HepG2 (cell line): ENCODE results near the gene UBXN1. TPM values are rescaled to one million over a fixed set of nuclear protein-coding genes. Genes with fewer than 3 reads are reported as not detected.

ENCODE experiments used
- CREM ChIP-seq, 2 experiments: sonication (generic) in 1 of 2; formaldehyde crosslinking in 1 of 2; IDR thresholded peaks; 2 replicates each; pipeline versions ENCODE4 v1.4.0 to v1.6.1; 2016 to 2020; ENCODE audit warnings: antibody characterized with exemption in 1 of 2, mild to moderate bottlenecking in 1 of 2, missing genetic modification reagents in 1 of 2
- EHMT2 ChIP-seq: fragments of 200-600 bp; sonication (generic); IDR thresholded peaks from 2 replicates; pipeline ENCODE4 v1.7.0; 2017; ENCODE audit warnings: antibody characterized with exemption, low read depth, low read length, borderline replicate concordance
- KDM2A ChIP-seq: sonication (generic); formaldehyde crosslinking; IDR thresholded peaks from 2 replicates; pipeline ENCODE4 v1.4.0; 2020; ENCODE audit warnings: low read depth, missing genetic modification reagents, borderline replicate concordance
- MAZ ChIP-seq, 2 experiments: sonication (generic) in 1 of 2; formaldehyde crosslinking in 1 of 2; IDR thresholded peaks; 2 replicates each; pipeline versions ENCODE4 v1.5.0 to v1.6.1; 2012 to 2020; ENCODE audit warnings: low read depth in 2 of 2, mild to moderate bottlenecking in 2 of 2, borderline replicate concordance in 1 of 2, improper control_type of control experiment in 1 of 2, low read length in 1 of 2, missing genetic modification reagents in 1 of 2, moderate library complexity in 1 of 2
- MBD4 ChIP-seq: IDR thresholded peaks from 2 replicates; pipeline ENCODE4 v1.6.1; 2012; ENCODE audit warnings: low read length, inconsistent platforms, borderline replicate concordance
- RAD51 ChIP-seq: fragments of 450-650 bp; IDR thresholded peaks from 2 replicates; pipeline ENCODE4 v1.6.1; 2016; ENCODE audit warnings: borderline replicate concordance
- RXRA ChIP-seq: sonication (generic); formaldehyde crosslinking; IDR thresholded peaks from 2 replicates; pipeline ENCODE4 v1.5.1; 2020; ENCODE audit warnings: missing genetic modification reagents
- SIX1 ChIP-seq: sonication (generic); formaldehyde crosslinking; IDR thresholded peaks from 2 replicates; pipeline ENCODE4 v1.4.0; 2020; ENCODE audit warnings: missing genetic modification reagents, borderline replicate concordance
- SMAD9 ChIP-seq: sonication (generic); formaldehyde crosslinking; IDR thresholded peaks from 2 replicates; pipeline ENCODE4 v1.5.1; 2020; ENCODE audit warnings: mild to moderate bottlenecking, missing genetic modification reagents
- THAP8 ChIP-seq: sonication (generic); formaldehyde crosslinking; IDR thresholded peaks from 2 replicates; pipeline ENCODE4 v1.5.1; 2020; ENCODE audit warnings: missing genetic modification reagents, mild to moderate bottlenecking, borderline replicate concordance
- ZBTB8A ChIP-seq: sonication (generic); formaldehyde crosslinking; IDR thresholded peaks from 2 replicates; pipeline ENCODE4 v1.4.0; 2020; ENCODE audit warnings: mild to moderate bottlenecking, low read depth, missing genetic modification reagents, borderline replicate concordance
- ZFP82 ChIP-seq: sonication (generic); formaldehyde crosslinking; IDR thresholded peaks from 2 replicates; pipeline ENCODE4 v1.5.1; 2020; ENCODE audit warnings: mild to moderate bottlenecking, missing genetic modification reagents, borderline replicate concordance
- ZNF138 ChIP-seq: sonication (generic); formaldehyde crosslinking; IDR thresholded peaks from 2 replicates; pipeline ENCODE4 v1.5.0; 2020; ENCODE audit warnings: mild to moderate bottlenecking, low read depth, missing genetic modification reagents
- ZNF160 ChIP-seq: sonication (generic); formaldehyde crosslinking; IDR thresholded peaks from 2 replicates; pipeline ENCODE4 v1.8.0; 2022; ENCODE audit warnings: mild to moderate bottlenecking, inconsistent platforms, missing genetic modification reagents
- ZNF558 ChIP-seq: sonication (generic); formaldehyde crosslinking; IDR thresholded peaks from 2 replicates; pipeline ENCODE4 v1.9.0; 2022; ENCODE audit warnings: mild to moderate bottlenecking, missing genetic modification reagents, borderline replicate concordance
- ZNF607 ChIP-seq: sonication (generic); formaldehyde crosslinking; IDR thresholded peaks from 2 replicates; pipeline ENCODE4 v1.5.1; 2020; ENCODE audit warnings: missing genetic modification reagents, mild to moderate bottlenecking, borderline replicate concordance
- ZNF614 ChIP-seq: IDR thresholded peaks from 2 replicates; pipeline ENCODE4 v1.6.1; 2018; ENCODE audit warnings: missing biosample characterization, missing genetic modification reagents, inconsistent platforms, borderline replicate concordance
- ZNF629 ChIP-seq: sonication (generic); formaldehyde crosslinking; conservative IDR thresholded peaks from 2 replicates; pipeline ENCODE4 v1.5.0; 2020; ENCODE audit warnings: missing genetic modification reagents
- ZNF746 ChIP-seq: sonication (generic); formaldehyde crosslinking; IDR thresholded peaks from 2 replicates; pipeline ENCODE4 v1.8.0; 2022; ENCODE audit warnings: mild to moderate bottlenecking, missing genetic modification reagents
- ZNF749 ChIP-seq: sonication (generic); formaldehyde crosslinking; IDR thresholded peaks from 2 replicates; pipeline ENCODE4 v1.8.0; 2022; ENCODE audit warnings: mild to moderate bottlenecking, missing genetic modification reagents, moderate library complexity, borderline replicate concordance
- ZNF768 ChIP-seq: sonication (generic); formaldehyde crosslinking; IDR thresholded peaks from 2 replicates; pipeline ENCODE4 v1.4.0; 2020; ENCODE audit warnings: missing genetic modification reagents
- ZNF883 ChIP-seq: sonication (generic); formaldehyde crosslinking; IDR thresholded peaks from 2 replicates; pipeline ENCODE4 v1.5.1; 2020; ENCODE audit warnings: mild to moderate bottlenecking, missing genetic modification reagents; ENCODE audit errors: not compliant biosample characterization
- polyA plus RNA-seq, 8 experiments: library from polyadenylated mRNA; depleted of rRNA in 3 of 8; stranded (reverse) in 7 of 8; unstranded in 1 of 8; fragments of >200 nt; fragmentation: Illumina TruSeq in 4 of 8; extraction: Trizol in 4 of 8; gene quantifications; 2 replicates each; pipeline versions ENCODE4 v1.2.1 to v1.2.3, GENCODE V29; 2011 to 2016; ENCODE audit warnings: low read depth in 4 of 8, missing spikeins in 1 of 8, mixed read lengths in 1 of 8; ENCODE audit not compliant: insufficient read depth in 1 of 8
- total RNA-seq, 5 experiments: library from RNA; depleted of rRNA; stranded (reverse); fragments of >200 nt; fragmentation: Illumina TruSeq; extraction: Trizol; gene quantifications; 2 replicates each; pipeline ENCODE4 v1.2.3, GENCODE V29; 2016; ENCODE audit warnings: low read depth in 1 of 5
- TF ChIP-seq, protein P1 (sequence below): sonication (generic); formaldehyde crosslinking; conservative IDR thresholded peaks from 2 replicates; pipeline ENCODE4 v1.4.0; 2020; ENCODE audit warnings: missing genetic modification reagents
- TF ChIP-seq, protein P2 (sequence below): sonication (generic); formaldehyde crosslinking; IDR thresholded peaks from 2 replicates; pipeline ENCODE4 v1.4.0; 2020; ENCODE audit warnings: missing genetic modification reagents

The UBXN1 gene
- total and polyA plus RNA-seq, 2 of the 13 experiments (the other 11 are each of a cell fraction or from before 2014, with no cell fraction given): 47.5 to 52.4 TPM

- TF ChIP-seq ZNF160 (CRISPR knock-in tag) (no peak), RXRA (no peak), RAD51 (no peak), ZNF607 (CRISPR knock-in tag) (no peak; the same call in 1 of the 2 replicates), ZBTB8A (no peak), ZNF138 (CRISPR knock-in tag) (peak; percentile 56; the same call in 1 of the 2 replicates), EHMT2 (no peak), THAP8 (CRISPR knock-in tag) (no peak), ZNF614 (CRISPR knock-in tag) (no peak), MBD4 (no peak), SMAD9 (0 out of 2 replicates have a peak, but pooled peaks have one; percentile 12), ZFP82 (CRISPR knock-in tag) (no peak), ZNF883 (CRISPR knock-in tag) (no peak), ZNF749 (CRISPR knock-in tag) (no peak), ZNF629 (CRISPR knock-in tag) (no peak), CREM (IDR thresholded peaks at IDR 0.05) (no peak), CREM (CRISPR knock-in tag; IDR thresholded peaks at IDR 0.05) (no peak), KDM2A (CRISPR knock-in tag) (no peak), ZNF746 (CRISPR knock-in tag) (peak; percentile 54; the same call in 1 of the 2 replicates), ZNF558 (no peak), ZNF768 (CRISPR knock-in tag) (no peak), SIX1 (CRISPR knock-in tag) (0 out of 2 replicates have a peak, but pooled peaks have one; percentile 21), MAZ (IDR thresholded peaks at IDR 0.05; ENCODE audit: borderline replicate concordance, low read depth, low read length) (no peak), MAZ (CRISPR knock-in tag; IDR thresholded peaks at IDR 0.05; ENCODE audit: low read depth) (peak; percentile 49; the same call in 1 of the 2 replicates)
- TF ChIP-seq, protein P1, sequence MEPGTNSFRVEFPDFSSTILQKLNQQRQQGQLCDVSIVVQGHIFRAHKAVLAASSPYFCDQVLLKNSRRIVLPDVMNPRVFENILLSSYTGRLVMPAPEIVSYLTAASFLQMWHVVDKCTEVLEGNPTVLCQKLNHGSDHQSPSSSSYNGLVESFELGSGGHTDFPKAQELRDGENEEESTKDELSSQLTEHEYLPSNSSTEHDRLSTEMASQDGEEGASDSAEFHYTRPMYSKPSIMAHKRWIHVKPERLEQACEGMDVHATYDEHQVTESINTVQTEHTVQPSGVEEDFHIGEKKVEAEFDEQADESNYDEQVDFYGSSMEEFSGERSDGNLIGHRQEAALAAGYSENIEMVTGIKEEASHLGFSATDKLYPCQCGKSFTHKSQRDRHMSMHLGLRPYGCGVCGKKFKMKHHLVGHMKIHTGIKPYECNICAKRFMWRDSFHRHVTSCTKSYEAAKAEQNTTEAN (CRISPR knock-in tag): no peak
- TF ChIP-seq, protein P2, sequence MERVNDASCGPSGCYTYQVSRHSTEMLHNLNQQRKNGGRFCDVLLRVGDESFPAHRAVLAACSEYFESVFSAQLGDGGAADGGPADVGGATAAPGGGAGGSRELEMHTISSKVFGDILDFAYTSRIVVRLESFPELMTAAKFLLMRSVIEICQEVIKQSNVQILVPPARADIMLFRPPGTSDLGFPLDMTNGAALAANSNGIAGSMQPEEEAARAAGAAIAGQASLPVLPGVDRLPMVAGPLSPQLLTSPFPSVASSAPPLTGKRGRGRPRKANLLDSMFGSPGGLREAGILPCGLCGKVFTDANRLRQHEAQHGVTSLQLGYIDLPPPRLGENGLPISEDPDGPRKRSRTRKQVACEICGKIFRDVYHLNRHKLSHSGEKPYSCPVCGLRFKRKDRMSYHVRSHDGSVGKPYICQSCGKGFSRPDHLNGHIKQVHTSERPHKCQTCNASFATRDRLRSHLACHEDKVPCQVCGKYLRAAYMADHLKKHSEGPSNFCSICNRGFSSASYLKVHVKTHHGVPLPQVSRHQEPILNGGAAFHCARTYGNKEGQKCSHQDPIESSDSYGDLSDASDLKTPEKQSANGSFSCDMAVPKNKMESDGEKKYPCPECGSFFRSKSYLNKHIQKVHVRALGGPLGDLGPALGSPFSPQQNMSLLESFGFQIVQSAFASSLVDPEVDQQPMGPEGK: peak; percentile 54; the same call in 1 of the 2 replicates
Observed at GRCh38 chr11:62665599-62666258, 13.1 kb downstream of the UBXN1 start (continued).
